ENCODE results near the gene KCNIP1.

- TF ChIP-seq CTCF (IDR thresholded peaks at IDR 0.05), result no peak
- no peak for TF ChIP-seq POLR2AphosphoS5 (IDR thresholded peaks at IDR 0.05; ENCODE audit: low read depth, low read length)
Observed at GRCh38 chr5:170731052-170731451, 227.2 kb downstream of the KCNIP1 start.

Data from Panc1 (cell line).